ENCODE measurements around the gene MZT2A. TPM values are rescaled to one million over a fixed set of nuclear protein-coding genes. Genes with fewer than 3 reads are reported as not detected.
"Not testable (repeated sequence)": the region's sequence is repeated elsewhere in the genome, so short reads cannot be mapped to it uniquely, and the experiment has no call there.

MZT2A gene
- total RNA-seq, 4 donors from 2014 or later, result 78.2 to 110 (median 89.2) TPM

DNA sequence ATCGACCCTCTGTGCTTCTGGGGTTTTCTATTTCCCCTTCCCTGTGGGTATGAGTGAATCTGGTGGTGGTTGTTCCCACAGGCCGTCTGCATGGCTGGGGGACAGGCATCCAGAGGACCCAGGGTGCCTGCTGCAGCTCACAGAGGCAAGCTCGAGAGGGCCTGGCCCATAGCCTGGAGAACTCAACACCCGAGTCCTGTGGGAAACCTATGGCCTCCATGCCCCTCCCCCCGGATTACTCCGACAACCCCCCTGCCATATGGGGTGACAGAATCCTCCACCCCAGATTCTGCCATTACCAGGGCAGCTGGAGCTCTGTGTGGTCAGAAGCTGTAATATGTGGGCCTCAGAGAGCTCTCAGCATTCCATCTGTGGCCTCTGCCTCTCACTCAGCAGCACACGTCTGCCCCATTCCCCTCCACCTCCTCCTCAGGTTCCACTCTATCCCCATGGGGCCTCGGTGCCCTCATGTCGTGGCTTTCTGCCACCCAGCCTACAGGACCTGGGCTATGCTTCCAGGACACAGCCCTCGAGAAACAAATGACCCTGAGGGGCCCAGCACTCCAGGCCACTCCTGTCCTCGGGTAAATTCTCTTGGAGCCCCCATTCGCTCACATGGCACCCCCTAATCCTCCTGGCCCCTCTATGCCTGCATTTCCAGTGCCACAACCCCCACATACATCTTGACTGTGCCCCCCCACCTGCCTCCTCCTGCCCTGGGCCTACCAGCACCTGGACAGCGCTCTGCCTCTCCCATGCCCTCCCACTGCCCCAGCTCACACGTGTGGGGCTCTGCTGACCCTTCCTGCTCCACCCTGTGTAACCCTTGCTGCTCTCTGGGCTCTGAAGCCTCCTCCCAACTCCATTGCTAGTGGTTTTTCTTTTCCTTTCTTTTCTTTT lies 3.6 kb downstream of the MZT2A start:
- TF ChIP-seq POLR2A (IDR thresholded peaks at IDR 0.05) (no peak), CTCF (IDR thresholded peaks at IDR 0.05) (no peak)
- WGBS, 2 donors, result 79 to 87% methylated on average over 14 of the region's 14 CpGs
- DNase-seq (ENCODE audit: low spot score in 2 of 2), result no peak
- no peak overlapping the region for H3K4me3 ChIP-seq (ENCODE audit: low read depth, poor library complexity, severe bottlenecking)
- intact Hi-C loops (cut with DNase I; ENCODE audit: low total_unique reads), result no loop called here

DNA sequence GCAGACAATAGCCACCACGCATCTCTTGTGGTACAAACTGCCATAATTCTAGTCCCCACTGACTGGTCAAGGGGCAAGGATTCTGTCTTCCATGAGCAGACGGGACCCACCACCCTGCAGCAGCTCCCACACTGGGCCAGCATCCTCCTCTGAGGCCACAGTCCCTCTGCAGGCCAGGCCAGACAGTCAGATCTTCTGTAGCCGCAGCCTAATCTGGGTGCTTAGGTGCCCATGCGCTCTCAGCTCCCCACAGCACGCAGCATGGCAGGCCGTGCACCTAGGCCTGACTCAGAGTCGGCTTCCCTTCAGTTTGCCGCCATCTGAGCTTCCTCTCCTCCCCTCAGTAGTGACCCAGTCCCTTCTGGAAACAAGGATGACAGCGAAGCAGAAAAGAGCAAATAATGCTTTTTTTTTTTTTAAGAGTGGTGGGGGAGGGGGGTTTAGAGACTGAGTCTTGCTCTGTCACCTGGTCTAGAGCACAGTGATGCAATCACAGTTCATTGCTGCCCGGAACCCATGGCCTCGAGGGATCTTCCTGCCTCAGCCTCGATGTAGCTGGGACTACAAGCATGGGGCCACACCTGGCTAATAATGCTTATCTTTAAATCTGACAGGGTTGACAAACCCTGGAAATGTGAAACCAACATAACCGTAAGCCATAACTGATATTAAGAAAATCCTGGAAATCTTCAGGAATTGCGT lies 5.8 kb downstream of the MZT2A start:
- DNase-seq (ENCODE audit: low spot score in 2 of 2); intact Hi-C loops (cut with DNase I; ENCODE audit: low total_unique reads); H3K4me3 ChIP-seq (ENCODE audit: low read depth, poor library complexity, severe bottlenecking): not testable (repeated sequence)
- 77 to 80% methylated on average over 12 to 14 of the region's 14 CpGs for WGBS, 2 donors

DNA sequence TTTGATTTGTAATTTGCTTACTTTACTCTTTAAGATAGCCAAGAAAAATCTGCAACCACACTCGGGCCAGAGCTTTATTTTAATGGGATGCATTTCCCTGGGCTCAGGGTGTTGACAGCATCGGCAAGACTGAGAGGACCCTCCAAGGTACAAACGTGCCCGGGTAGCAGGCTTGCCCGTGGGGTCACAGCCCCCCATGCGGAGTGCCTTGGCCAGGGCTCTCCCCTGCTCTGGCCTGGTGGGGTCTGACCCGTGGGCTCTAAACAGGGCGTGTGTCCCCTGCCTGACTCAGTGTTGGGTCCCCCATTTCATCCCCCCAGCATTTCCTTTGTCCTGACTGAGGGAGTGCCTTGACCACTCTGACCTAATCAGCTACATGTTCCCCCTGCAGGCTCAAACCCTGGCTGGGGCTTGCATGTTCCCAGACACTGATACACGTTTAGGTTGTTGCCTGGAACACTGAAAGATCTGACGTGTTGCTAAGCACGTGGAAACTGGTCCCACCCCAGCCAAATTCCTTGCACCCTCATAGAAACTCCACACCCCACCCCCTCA lies 7.2 kb downstream of the MZT2A start:
- WGBS, 2 donors, result 80 to 91% methylated on average over 10 to 11 of the region's 11 CpGs

GRCh38 chr2:131483981-131484820 lies 8.0 kb downstream of the MZT2A start:
- intact Hi-C loops (cut with DNase I; ENCODE audit: low total_unique reads); H3K4me3 ChIP-seq (ENCODE audit: low read depth, poor library complexity, severe bottlenecking); DNase-seq (ENCODE audit: low spot score in 2 of 2): not testable (repeated sequence)
- WGBS, 2 donors, result 92 to 93% methylated on average over 22 to 24 of the region's 24 CpGs

More for the DNA sequence above, 7.2 kb downstream of the MZT2A start:
- DNase-seq (ENCODE audit: low spot score in 2 of 2); intact Hi-C loops (cut with DNase I; ENCODE audit: low total_unique reads); H3K4me3 ChIP-seq (ENCODE audit: low read depth, poor library complexity, severe bottlenecking): not testable (repeated sequence)

- DNase-seq (ENCODE audit: low spot score in 2 of 2), result peak in 1 of 2 donors; percentile 75
- 91 to 96% methylated on average over 19 of the region's 19 CpGs for WGBS, 2 donors
- intact Hi-C loops (cut with DNase I; ENCODE audit: low total_unique reads); H3K4me3 ChIP-seq (ENCODE audit: low read depth, poor library complexity, severe bottlenecking): not testable (repeated sequence)
Observed at GRCh38 chr2:131482506-131483155, 9.6 kb downstream of the MZT2A start.

DNA sequence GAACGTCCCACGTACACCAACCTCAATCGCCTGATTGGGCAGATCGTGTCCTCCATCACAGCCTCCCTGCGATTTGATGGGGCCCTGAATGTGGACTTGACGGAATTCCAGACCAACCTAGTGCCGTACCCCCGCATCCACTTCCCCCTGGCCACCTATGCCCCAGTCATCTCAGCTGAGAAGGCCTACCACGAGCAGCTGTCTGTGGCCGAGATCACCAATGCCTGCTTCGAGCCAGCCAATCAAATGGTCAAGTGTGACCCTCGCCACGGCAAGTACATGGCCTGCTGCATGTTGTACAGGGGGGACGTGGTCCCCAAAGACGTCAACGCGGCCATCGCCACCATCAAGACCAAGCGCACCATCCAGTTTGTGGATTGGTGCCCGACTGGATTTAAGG lies 11.8 kb downstream of the MZT2A start:
- intact Hi-C loops (cut with DNase I; ENCODE audit: low total_unique reads); H3K4me3 ChIP-seq (ENCODE audit: low read depth, poor library complexity, severe bottlenecking): not testable (repeated sequence)
- WGBS, 2 donors, result 99 to 100% methylated on average over 2 to 15 of the region's 20 CpGs
- DNase-seq (ENCODE audit: low spot score in 2 of 2), result peak in 1 of 2 donors; percentile 72

- H3K4me3 ChIP-seq (ENCODE audit: low read depth, poor library complexity, severe bottlenecking); DNase-seq (ENCODE audit: low spot score in 2 of 2); intact Hi-C loops (cut with DNase I; ENCODE audit: low total_unique reads): not testable (repeated sequence)
- 89 to 96% methylated on average over 9 of the region's 9 CpGs for WGBS, 2 donors
Observed at GRCh38 chr2:131478850-131479461, 13.2 kb downstream of the MZT2A start.

GRCh38 chr2:131478074-131478849 lies 13.9 kb downstream of the MZT2A start:
- DNase-seq (ENCODE audit: low spot score in 2 of 2), result peak in 1 of 2 donors; percentile 67
- intact Hi-C loops (cut with DNase I; ENCODE audit: low total_unique reads); H3K4me3 ChIP-seq (ENCODE audit: low read depth, poor library complexity, severe bottlenecking): not testable (repeated sequence)
- WGBS, 2 donors, result 82 to 89% methylated on average over 11 to 13 of the region's 18 CpGs

- WGBS, 2 donors, result 38 to 45% methylated on average over 1 of the region's 1 CpG
- H3K4me3 ChIP-seq (ENCODE audit: low read depth, poor library complexity, severe bottlenecking); intact Hi-C loops (cut with DNase I; ENCODE audit: low total_unique reads): not testable (repeated sequence)
- peak in 1 of 2 donors; percentile 9 for DNase-seq (ENCODE audit: low spot score in 2 of 2)
Observed at GRCh38 chr2:131477227-131477626, 15.0 kb downstream of the MZT2A start.

- DNase-seq (ENCODE audit: low spot score in 2 of 2), result peak in 1 of 2 donors; percentile 49
- intact Hi-C loops (cut with DNase I; ENCODE audit: low total_unique reads); H3K4me3 ChIP-seq (ENCODE audit: low read depth, poor library complexity, severe bottlenecking): not testable (repeated sequence)
- WGBS, 2 donors, result 97 to 99% methylated on average over 25 of the region's 25 CpGs
Observed at GRCh38 chr2:131476363-131476762, 15.8 kb downstream of the MZT2A start.

Data from lower leg skin (tissue), 4 donors.